NK-92 treated with Interleukin-12 subunit alpha and Interleukin-12 subunit beta, amount 100 ng/mL, for 24 hours (cell line): ENCODE data around the gene MTCL1.

ENCODE experiments used
- DNase-seq: peaks from one replicate; lab custom pipeline; 2025; lab: John Stamatoyannopoulos, UW

The MTCL1 gene

DNA sequence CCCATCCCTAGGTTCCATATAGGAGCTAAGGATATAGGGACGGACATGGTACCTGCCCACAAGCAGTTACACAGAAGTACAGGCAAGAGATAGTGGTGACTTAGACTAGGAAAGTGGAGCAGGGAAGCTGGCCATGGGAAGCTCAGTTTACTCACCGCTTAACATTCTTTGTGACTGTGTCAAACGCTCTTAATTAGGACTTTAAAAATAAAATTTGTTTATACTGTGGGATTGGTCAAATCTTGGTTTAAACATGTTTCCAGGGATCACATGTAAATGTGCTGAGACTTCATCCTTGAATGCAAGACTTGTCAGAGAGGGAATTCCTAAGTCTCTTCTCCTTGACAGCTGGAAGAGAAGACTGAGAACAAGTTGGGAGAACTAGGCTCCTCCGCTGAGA, 107.3 kb downstream of the MTCL1 start:
- no peak for DNase-seq

DNA sequence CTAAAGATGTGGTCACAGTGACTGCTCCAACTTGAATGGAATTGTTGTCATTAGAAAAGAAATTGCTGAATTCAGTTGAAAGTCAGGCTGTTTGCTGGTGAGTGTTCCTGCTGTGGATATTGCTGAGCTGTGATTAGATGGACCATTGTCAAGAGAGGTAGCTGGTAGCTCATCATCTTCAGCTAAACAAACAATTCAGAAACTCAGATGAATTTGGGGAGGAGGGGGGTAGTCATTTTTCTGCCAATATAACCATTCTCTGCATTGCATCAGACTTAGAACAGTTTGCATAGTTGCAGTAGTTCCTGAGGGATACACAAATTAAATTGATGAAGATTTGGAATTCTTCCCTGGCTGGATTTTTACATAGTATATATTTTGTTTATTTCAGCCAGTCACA, 108.3 kb downstream of the MTCL1 start:
- DNase-seq, result no peak

DNA sequence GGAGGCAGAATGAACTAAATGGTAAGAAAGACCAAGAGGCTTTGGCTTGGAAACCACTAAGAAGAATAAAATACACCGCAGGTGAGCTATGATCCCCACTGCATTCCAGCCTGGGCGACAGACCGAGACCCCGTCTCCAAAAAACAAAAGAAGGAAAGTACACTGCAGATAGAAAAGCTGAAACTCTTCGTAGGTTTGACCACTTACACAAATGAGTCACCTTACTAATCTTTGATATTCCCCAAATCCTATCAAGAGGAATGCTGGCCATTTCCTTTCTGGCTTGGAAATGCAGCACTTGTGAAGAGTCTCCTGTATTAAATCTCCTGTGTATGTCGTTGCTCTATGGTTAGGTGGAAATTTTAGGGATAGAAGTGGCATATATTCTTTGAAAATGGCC, 108.8 kb downstream of the MTCL1 start:
- no peak for DNase-seq

DNA sequence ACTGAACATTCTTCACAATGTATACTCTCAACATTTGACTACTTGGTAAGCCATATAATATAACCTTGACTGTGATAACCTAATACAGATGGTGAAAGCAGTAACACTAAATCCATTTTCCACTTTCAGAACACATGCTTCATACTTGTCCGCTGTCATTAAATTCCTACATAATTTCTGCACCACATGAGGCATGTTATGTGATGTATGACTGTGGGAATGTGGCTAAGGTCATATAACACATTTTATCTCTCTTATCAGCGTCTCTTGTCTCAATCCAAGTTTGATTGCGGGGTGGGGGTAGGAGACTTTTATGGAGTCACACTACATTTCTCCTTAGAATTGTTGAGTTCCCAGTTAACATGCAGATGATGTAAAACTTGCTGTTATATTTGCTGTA, 110.9 kb downstream of the MTCL1 start:
- no peak for DNase-seq

DNA sequence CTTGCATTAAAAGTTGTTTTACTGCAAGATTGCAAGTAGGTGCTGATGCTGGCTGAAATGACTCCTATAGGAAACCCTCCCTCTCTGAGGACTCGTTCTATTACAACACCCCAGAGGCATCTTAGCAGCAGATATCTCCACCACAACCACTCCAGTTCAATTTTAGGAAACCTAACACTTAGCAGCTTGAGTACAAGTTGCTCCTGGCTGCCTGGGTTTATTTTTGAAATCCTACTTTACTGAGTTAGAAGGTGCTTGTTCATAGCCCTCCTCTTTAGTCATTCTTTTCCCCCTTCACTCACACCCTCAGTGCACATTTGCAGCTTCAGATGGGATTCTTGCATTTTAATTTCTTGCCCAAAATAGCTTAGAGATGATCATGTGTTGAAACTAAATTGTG, 111.5 kb downstream of the MTCL1 start:
- DNase-seq, result no peak

DNA sequence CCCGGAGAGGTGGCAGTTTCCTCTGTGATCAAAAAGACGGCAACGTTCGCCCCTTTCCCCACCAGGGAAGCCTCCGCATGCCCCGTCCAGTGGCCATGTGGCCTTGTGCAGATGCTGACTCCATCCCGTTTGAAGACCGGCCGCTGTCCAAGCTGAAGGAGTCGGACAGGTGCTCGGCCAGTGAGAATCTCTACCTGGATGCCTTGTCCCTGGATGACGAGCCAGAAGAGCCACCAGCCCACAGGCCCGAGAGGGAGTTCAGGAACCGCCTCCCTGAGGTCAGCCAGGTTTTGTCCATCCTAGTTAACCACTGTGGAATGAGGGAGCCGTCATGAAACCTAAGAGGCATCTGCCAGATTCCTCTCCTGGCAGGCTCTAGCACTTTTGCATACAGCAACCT, 113.6 kb downstream of the MTCL1 start:
- DNase-seq, result no peak

DNA sequence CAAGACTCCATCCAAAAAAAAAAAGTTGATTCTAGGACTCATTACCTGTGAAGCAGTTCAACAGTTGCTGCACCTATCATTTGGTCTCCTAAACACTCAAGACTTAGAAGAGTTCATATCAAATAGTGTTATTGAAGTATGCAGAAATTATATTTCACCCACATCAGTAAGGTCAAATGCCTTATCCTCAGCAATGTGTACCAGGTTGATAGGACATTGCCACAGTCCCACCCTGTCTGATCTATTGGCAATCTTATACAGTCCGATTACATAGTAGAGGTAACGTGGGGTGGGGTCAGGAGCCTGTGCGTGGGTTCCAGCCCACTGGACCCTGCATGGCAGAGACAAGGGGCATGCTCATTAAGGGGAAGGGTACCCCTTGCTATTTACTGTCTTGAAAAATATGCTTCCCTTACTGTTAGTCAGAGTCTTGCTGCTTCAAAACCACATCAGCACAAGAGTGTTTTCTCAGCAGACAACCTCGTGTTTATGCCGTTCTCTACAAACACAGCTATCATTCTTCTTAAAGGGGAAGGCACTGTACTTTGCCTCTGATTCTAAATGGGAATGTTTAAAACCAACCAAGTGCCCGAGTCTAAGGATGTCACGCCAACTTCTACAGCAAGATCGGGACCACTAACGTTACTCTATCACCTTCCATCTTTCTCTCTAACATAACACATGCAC, 115.2 kb downstream of the MTCL1 start:
- no peak for DNase-seq

DNA sequence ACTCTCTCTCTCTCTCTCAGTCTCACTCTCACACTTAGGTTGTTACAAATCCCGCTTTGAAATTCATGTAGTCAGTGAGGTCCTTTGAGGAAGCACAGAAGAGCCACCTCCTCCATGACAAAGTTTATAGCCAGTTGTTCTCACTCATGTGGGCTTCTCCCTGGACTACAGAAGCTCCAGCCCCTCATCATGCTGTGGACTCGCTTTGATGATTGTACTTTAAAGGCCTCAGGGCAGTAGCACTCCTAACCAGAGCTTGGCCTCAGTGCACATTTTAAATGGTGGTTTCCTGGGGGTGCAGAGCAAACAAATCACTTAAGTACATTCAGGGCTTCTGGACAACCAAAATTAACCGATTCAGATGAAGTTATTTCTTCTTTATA, 115.7 kb downstream of the MTCL1 start:
- DNase-seq, result no peak

DNA sequence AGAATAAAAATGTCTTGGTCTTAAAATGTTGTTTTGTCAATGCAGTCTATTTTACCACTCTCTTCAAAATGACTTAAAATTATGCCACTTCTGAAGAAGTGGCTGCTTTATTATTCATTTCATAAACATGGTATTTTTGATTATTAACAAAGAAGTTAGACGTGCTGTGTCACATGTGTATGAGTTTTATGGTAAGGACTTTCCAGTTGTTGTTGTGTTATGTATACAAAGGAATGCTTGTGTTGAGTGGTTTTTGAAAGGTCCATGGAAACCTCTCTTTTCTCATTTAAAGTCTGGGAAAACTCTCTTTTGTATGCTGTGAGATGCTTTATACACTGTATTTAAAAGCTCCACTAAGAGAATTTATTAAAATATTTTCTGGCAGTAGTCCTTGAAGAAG, 116.2 kb downstream of the MTCL1 start:
- no peak for DNase-seq

DNA sequence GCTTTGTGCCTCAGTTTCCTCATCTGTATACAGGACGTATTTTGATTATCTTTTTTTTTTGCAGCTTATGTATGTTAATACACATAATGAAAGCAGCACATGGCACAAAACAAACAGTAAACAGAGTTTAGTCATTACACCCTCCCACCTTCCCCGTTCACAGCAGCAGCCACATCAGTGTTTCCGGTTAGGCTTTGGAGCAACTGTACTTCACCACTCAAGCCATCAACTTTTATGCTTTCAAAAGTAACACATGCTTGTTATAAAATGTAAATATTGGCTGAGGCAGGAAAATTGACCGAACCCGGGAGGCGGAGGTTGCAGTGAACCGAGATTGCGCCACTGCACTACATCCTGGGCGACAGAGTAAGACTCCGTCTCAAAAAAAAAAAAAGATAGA, 117.3 kb downstream of the MTCL1 start:
- DNase-seq, result no peak

DNA sequence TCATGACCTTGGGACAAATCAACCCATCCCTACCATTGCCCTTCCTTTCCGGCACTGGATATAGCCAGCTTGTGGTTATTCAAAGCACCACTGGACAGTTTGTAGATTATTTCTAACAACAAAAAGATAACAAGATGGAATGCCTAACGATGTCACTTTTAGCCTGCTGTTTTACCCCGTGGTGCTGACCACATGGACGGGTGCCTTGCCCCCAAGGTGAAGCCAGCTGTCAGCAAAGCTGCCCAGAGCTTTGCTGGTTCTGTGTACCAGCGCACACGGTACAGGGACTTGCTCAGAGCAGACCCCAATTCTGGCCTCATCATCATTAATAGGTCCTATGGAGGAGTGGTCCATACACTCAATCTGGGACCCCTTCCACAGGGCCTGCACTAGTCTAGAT, 118.2 kb downstream of the MTCL1 start:
- DNase-seq, result no peak

DNA sequence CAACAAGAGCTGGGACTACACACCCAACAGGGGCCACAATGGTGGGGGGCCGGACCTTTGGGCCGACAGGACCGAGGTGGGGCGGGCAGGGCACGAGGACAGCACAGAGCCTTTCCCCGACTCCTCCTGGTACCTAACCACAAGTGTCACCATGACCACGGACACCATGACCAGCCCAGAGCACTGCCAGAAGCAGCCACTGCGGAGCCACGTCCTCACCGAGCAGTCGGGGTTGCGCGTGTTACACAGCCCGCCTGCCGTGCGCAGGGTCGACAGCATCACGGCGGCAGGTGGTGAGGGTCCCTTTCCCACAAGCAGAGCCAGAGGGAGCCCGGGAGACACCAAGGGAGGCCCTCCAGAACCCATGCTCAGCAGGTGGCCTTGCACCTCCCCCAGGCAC, 119.5 kb downstream of the MTCL1 start:
- DNase-seq, result no peak

DNA sequence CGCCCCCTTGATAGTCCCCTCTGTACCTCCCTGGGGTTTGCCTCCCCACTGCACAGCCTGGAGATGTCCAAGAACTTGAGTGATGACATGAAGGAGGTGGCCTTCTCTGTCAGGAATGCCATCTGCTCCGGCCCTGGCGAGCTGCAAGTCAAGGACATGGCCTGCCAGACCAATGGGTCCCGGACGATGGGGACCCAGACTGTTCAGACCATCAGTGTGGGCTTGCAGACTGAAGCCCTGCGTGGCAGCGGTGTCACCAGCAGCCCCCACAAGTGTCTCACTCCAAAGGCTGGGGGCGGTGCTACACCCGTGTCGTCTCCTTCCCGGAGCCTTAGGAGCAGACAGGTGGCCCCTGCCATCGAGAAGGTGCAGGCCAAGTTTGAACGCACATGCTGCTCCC, 119.9 kb downstream of the MTCL1 start:
- no peak for DNase-seq

DNA sequence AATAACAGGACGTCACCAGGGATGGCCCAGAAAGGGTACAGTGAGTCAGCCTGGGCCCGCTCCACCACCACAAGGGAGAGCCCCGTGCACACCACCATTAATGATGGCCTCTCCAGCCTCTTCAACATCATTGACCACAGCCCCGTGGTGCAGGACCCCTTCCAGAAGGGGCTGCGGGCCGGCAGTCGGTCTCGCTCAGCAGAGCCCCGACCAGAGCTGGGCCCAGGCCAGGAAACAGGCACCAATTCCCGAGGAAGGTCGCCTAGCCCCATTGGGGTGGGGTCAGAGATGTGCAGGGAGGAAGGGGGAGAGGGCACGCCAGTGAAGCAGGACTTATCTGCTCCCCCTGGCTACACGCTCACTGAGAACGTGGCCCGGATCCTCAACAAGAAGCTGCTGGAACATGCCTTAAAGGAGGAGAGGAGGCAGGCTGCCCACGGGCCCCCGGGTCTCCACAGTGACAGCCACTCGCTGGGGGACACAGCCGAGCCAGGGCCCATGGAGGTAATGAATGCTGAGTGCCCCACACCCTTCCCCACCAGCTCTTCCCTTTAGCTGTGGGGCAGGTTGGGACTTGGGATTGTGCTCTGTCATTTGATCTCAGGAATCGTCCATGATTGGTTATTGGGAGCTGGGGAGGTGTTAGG, 120.5 kb downstream of the MTCL1 start:
- no peak for DNase-seq

DNA sequence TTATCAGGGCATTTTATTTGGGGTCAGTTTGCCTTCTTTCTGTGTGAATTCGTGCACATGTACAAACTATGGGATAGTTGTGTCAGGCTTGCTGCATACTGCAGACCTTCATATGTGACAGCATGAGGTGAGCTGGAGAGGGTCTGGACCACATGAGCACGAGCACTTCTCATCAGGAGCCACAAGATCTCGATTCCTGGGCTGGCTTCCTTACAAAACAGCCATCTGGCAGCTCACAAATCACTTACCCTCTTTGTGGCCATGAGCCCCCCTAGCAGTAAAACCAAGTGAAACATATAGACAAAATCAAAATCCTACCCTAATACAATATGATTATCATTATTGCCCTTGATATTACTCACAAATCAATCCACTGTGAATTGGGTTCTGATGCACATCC, 121.2 kb downstream of the MTCL1 start:
- DNase-seq, result no peak

DNA sequence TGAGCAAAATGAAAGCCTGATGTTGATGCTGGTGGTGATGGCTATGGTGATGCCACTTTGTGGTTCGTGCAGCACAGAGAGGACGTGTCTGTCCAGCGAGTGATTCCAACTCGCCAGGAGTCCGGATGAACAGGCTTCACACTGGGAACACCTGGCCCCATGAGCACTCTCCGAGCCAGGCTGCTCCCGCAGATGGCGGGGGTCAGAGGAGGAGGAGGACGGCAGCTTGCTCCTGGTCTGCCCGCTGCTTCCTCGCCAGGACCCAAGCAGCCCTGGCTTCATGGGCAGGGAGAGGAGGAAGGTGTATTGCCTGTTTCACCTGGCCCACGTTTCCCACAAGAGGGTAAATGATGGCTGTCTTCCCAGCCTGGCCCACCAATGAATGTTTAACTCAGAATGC, 121.6 kb downstream of the MTCL1 start:
- no peak for DNase-seq

DNA sequence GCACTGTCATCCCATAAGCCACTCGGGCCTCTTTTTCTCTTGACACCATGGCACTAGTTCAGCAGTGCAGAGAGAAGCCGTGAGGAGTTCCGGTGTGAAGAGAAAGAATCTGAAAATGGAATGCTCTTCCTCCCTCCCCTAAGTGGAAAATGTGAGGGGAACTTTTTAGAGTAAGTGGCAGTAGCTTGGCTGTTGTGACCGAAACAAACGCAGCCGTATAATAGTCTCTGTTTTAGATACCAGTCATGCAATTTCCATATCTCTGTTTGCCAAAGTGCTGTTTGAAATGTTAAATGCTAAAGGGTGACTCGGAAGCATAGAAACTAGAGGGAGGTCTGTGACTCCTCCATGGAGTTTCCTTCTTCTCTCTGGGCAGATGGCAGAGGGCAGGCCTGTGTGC, 122.9 kb downstream of the MTCL1 start:
- no peak for DNase-seq

DNA sequence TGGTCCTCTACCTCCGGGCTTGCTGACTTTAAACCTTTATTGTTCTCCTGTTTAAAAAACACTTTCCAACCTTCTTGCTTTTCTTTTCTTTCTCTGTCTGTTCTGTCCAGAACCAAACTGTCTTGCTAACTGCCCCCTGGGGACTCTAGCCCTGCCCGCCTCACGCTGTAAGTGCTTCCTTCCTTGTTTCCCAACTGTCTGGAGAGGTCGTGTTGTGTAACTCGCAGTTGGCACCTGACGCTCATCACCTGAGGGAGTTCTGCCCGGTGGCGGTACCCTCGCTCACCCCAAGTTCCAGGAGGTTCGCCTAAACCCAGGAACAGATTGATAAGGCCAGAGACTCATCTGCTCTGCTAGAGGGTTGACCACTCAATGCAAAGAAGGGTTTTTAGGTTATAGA, 123.4 kb downstream of the MTCL1 start:
- DNase-seq, result no peak

DNA sequence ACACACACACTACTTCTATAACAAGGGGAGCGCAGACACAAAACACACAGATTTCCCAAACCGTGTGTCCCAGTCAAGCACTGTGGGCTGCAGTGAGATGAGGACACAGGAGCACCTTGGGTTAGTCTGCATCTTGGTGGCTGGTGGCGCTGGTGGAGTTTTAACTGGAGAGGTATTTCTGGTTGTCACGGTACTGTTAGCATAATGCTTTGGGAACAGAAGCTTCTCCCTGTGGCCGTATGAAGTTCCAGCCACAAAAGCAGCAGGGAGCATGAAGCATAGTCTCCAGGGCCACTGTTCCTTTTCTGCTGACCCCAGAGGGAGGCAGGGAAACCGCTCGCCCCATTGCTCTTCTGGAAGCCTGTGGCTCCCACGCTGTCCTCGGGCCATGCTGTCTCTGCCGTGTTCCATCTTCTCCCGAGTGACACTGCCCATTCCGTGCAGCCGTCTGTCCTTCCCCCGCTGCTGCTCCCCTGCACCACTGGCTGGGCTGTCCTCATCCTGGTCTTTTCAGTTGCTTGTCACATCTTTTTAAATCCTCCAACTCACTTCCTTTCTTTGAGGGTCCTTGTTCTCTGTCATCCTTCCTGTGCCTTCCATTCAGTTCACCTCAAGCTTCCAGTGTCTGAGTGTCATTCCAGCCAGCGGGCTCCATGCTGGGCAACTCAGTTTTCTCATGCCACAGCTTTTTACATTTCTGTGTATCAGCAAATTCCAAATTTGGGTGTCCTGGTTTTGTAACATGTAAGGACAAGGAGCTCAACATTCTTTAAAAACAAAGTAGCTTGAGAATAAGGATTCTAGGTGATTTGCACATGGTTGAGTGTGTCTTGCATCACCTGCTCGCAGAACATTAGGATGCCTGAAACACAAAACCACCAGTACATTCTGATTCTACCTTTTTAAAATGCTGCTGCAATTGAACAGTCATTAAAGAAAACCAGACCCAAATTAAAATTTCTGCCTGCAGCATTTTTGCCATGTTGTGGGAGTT, 125.0 kb downstream of the MTCL1 start:
- DNase-seq, result no peak

DNA sequence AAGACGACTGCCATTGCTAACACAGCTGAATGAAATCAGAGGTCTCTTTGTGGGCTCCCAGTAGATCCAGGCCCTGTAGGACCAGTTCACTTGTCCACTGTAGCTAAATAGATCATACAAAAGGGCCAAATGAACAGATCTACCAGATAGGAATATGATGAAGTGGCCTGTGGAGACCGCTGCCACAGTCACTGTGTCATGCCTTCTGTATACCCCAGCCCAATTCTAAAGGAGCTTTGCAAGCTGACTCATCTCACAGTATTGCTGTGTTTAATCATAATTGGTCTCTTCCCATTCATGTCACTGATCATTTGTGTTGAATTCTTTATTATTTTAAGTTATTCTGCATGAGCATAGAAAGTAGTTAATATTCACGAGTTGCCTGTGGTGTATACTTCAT, 125.8 kb downstream of the MTCL1 start:
- no peak for DNase-seq

DNA sequence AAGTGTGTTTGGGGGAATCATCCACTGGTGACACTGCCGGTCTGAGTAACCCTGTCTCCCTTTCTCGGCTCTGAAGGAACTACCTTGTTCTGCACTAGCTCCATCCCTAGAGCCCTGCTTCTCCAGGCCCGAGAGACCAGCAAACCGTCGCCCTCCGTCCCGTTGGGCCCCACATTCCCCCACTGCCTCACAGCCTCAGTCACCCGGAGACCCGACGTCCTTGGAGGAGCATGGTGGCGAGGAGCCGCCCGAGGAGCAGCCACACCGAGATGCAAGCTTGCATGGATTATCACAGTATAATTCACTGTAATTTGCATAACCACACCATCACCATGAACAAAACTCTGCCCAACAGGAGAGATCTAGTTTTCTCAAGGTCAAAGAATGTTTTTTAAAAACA, 126.2 kb downstream of the MTCL1 start:
- no peak for DNase-seq

DNA sequence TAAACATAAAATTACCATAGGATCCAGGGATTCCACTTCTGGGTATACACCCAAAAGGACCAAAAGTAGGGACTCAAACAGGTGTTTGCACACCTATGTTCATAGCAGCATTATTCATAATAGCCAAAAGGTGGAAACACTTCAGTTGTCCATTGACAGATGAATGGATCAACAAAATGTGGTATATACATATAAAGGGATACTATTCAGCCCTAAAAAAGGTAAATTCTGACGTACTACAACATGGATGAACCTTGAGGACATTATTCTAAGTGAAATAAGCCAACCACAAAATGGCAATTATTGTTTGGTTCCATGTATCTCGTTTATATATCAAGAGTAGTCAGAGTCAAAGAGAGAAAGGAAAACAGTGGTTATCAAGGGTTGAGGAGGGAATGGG, 128.1 kb downstream of the MTCL1 start:
- DNase-seq, result no peak

DNA sequence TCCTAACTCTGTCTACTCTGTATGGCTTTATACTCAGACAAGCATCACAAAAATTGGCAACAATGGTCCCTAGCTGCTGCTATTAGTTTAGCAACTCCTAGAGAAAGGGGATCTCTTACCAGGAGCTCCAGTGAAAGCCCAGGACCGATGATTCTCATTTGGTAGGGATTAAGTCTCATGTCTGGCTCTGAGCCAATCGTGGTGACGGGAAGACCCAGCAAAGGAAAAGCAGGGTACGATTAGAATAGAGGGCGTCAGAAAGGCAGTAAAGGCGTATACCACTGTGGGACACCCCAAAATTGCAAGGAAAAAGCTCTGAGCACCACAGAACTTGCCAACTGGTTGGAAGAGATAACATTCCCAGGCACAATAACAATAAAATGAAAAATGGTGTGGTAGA, 129.5 kb downstream of the MTCL1 start:
- no peak for DNase-seq
